Lung microvascular endothelial cell (primary cell): ENCODE data around the gene TSEN2. TPM values are rescaled to one million over a fixed set of nuclear protein-coding genes. Genes with fewer than 3 reads are reported as not detected.
"Not testable (repeated sequence)": the region's sequence is repeated elsewhere in the genome, so short reads cannot be mapped to it uniquely, and the experiment has no call there.

Source experiments
- DNase-seq, 2 donors: peaks; one replicate each; pipeline versions ENCODE4 v3.0.0 to v3.0.0-alpha.2; 2010; ENCODE audit warnings: low read depth in 2 of 2
- total RNA-seq: library from RNA; depleted of rRNA; stranded (reverse); fragments of >200 nt; gene quantifications from 2 replicates; pipeline ENCODE4 v1.2.1, GENCODE V29; 2014

The TSEN2 gene
- total RNA-seq, 1 donor from 2014 or later: 8.7 TPM

GRCh38 chr3:12471241-12471640 lies 13.0 kb upstream of the TSEN2 start:
- DNase-seq: peak in 1 of 2 donors; percentile 6

- no peak for DNase-seq
These were observed 12.2 kb upstream of the TSEN2 start for GRCh38 chr3:12472000-12472610.

GRCh38 chr3:12472796-12473195 lies 11.5 kb upstream of the TSEN2 start:
- no peak for DNase-seq

- DNase-seq: no peak
These were observed 10.8 kb upstream of the TSEN2 start for GRCh38 chr3:12473511-12473910.

- DNase-seq: peak; percentile 35 to 68
These were observed 7.9 kb upstream of the TSEN2 start for GRCh38 chr3:12476238-12476897.

- DNase-seq: no peak
These were observed 7.0 kb upstream of the TSEN2 start for GRCh38 chr3:12477256-12477655.

GRCh38 chr3:12478326-12478725 lies 6.0 kb upstream of the TSEN2 start:
- DNase-seq: no peak

- not testable (repeated sequence) for DNase-seq
These were observed 5.1 kb upstream of the TSEN2 start for GRCh38 chr3:12479198-12479597.

GRCh38 chr3:12479919-12480427 lies 4.3 kb upstream of the TSEN2 start:
- DNase-seq: peak; percentile 63 to 74

- DNase-seq: peak in 1 of 2 donors; percentile 19
These were observed 870 bp upstream of the TSEN2 start for GRCh38 chr3:12483410-12483809.

- DNase-seq: no peak
These were observed 445 bp upstream of the TSEN2 start for GRCh38 chr3:12483872-12484197.

- no peak for DNase-seq
These were observed 675 bp downstream of the TSEN2 start for GRCh38 chr3:12484983-12485327.

GRCh38 chr3:12486001-12486400 lies 1.7 kb downstream of the TSEN2 start:
- DNase-seq: no peak

- DNase-seq: no peak
These were observed 2.6 kb downstream of the TSEN2 start for GRCh38 chr3:12486916-12487315.

- DNase-seq: no peak
These were observed 3.1 kb downstream of the TSEN2 start for GRCh38 chr3:12487336-12487735.

GRCh38 chr3:12487786-12488185 lies 3.5 kb downstream of the TSEN2 start:
- DNase-seq: no peak

- DNase-seq: no peak
These were observed 5.1 kb downstream of the TSEN2 start for GRCh38 chr3:12489368-12489767.

GRCh38 chr3:12489832-12490231 lies 5.6 kb downstream of the TSEN2 start:
- DNase-seq: no peak

- no peak for DNase-seq
These were observed 6.3 kb downstream of the TSEN2 start for GRCh38 chr3:12490547-12490946.

GRCh38 chr3:12495749-12496452 lies 11.6 kb downstream of the TSEN2 start:
- no peak for DNase-seq

- DNase-seq: no peak
These were observed 12.1 kb downstream of the TSEN2 start for GRCh38 chr3:12496453-12496761.

GRCh38 chr3:12499474-12499873 lies 15.2 kb downstream of the TSEN2 start:
- no peak for DNase-seq
